Putamen (tissue), 1 donor: ENCODE results near the gene RBFOX1.

ENCODE experiments used
- DNase-seq: peaks from one replicate; pipeline ENCODE4 v3.0.0-alpha.2; 2016; ENCODE audit warnings: low spot score

Gene RBFOX1

GRCh38 chr16:7332611-7333010 is at the start of gene RBFOX1:
TSS of gene RBFOX1 (plus strand) at chr16:7332845.
- DNase-seq: peak; percentile 57

GRCh38 chr16:7284780-7285179 is 47.9 kb upstream of the RBFOX1 start:
- peak; percentile 68 for DNase-seq

GRCh38 chr16:7285520-7285919 is 47.1 kb upstream of the RBFOX1 start:
- no peak for DNase-seq

GRCh38 chr16:7289299-7289698 is 43.3 kb upstream of the RBFOX1 start:
- DNase-seq: no peak

- DNase-seq: no peak
These were observed 42.0 kb upstream of the RBFOX1 start for GRCh38 chr16:7290682-7291081.

GRCh38 chr16:7294020-7294419 is 38.6 kb upstream of the RBFOX1 start:
- DNase-seq: peak; percentile 55

- DNase-seq: no peak
These were observed 29.5 kb upstream of the RBFOX1 start for GRCh38 chr16:7303052-7303610.

GRCh38 chr16:7303660-7304200 is 28.9 kb upstream of the RBFOX1 start:
- DNase-seq: no peak

GRCh38 chr16:7304279-7304678 is 28.4 kb upstream of the RBFOX1 start:
- no peak for DNase-seq

GRCh38 chr16:7304958-7305357 is 27.7 kb upstream of the RBFOX1 start:
- no peak for DNase-seq

GRCh38 chr16:7313170-7313569 is 19.5 kb upstream of the RBFOX1 start:
- DNase-seq: no peak

- no peak for DNase-seq
These were observed 18.5 kb upstream of the RBFOX1 start for GRCh38 chr16:7314163-7314562.

- DNase-seq: no peak
These were observed 16.8 kb upstream of the RBFOX1 start for GRCh38 chr16:7315813-7316212.

GRCh38 chr16:7316281-7316888 is 16.3 kb upstream of the RBFOX1 start:
- DNase-seq: peak; percentile 71

GRCh38 chr16:7317982-7318381 is 14.7 kb upstream of the RBFOX1 start:
- DNase-seq: no peak

- DNase-seq: no peak
These were observed 14.0 kb upstream of the RBFOX1 start for GRCh38 chr16:7318686-7319085.

- DNase-seq: no peak
These were observed 13.1 kb upstream of the RBFOX1 start for GRCh38 chr16:7319514-7319913.

GRCh38 chr16:7321661-7322060 is 11.0 kb upstream of the RBFOX1 start:
- DNase-seq: no peak

- DNase-seq: no peak
These were observed 8.3 kb upstream of the RBFOX1 start for GRCh38 chr16:7324321-7324720.

GRCh38 chr16:7325834-7326233 is 6.8 kb upstream of the RBFOX1 start:
- DNase-seq: no peak

- DNase-seq: no peak
These were observed 1.9 kb upstream of the RBFOX1 start for GRCh38 chr16:7330709-7331108.

- DNase-seq: no peak
These were observed 648 bp upstream of the RBFOX1 start for GRCh38 chr16:7331997-7332396.

- DNase-seq: peak; percentile 65
These were observed 608 bp downstream of the RBFOX1 start for GRCh38 chr16:7333180-7333725.
